BJ (cell line): ENCODE data around the gene PKLR. TPM values are rescaled to one million over a fixed set of nuclear protein-coding genes. Genes with fewer than 3 reads are reported as not detected.

Experiments
- CTCF ChIA-PET: fragments of 350-600 bp; formaldehyde crosslinking; extraction: SDS; loops from one replicate; lab custom pipeline; 2021; ENCODE audit warnings: antibody characterized with exemption, inconsistent platforms; lab: Yijun Ruan, JAX
- POLR2A ChIA-PET: fragments of 300-600 bp; sonication (Branson Sonifier 250); formaldehyde crosslinking; extraction: SDS; loops from one replicate; lab custom pipeline; 2021; ENCODE audit warnings: antibody characterized with exemption; lab: Charles Lee
- DNase-seq: peaks from one replicate; pipeline ENCODE4 v3.0.0-alpha.2; 2011; ENCODE audit warnings: low read depth
- H3K27me3 ChIP-seq: 2 replicates; pipeline ENCODE4 v1.6.0; 2011; ENCODE audit warnings: low read length; ENCODE audit not compliant: control insufficient read depth, insufficient read depth
- H3K36me3 ChIP-seq: 2 replicates; pipeline ENCODE4 v1.5.1; 2011; ENCODE audit warnings: low read length; ENCODE audit not compliant: control insufficient read depth, insufficient read depth
- H3K4me3 ChIP-seq: 2 replicates; pipeline ENCODE4 v1.5.1; 2011; ENCODE audit warnings: low read depth, mild to moderate bottlenecking, control low read depth, low read length
- polyA plus RNA-seq: library from polyadenylated mRNA; depleted of rRNA; stranded (reverse); fragments of >200 nt; gene quantifications from 2 replicates; pipeline ENCODE4 v1.2.3, GENCODE V29; 2011
- TF ChIP-seq, protein P1 (sequence below): IDR thresholded peaks from 2 replicates; pipeline ENCODE4 v1.5.1; 2011; ENCODE audit warnings: low read depth, mild to moderate bottlenecking, control low read depth, inconsistent platforms, low read length, moderate library complexity; ENCODE audit not compliant: insufficient read depth

PKLR gene
- polyA plus RNA-seq, 1 experiment = 0.02 TPM

DNA sequence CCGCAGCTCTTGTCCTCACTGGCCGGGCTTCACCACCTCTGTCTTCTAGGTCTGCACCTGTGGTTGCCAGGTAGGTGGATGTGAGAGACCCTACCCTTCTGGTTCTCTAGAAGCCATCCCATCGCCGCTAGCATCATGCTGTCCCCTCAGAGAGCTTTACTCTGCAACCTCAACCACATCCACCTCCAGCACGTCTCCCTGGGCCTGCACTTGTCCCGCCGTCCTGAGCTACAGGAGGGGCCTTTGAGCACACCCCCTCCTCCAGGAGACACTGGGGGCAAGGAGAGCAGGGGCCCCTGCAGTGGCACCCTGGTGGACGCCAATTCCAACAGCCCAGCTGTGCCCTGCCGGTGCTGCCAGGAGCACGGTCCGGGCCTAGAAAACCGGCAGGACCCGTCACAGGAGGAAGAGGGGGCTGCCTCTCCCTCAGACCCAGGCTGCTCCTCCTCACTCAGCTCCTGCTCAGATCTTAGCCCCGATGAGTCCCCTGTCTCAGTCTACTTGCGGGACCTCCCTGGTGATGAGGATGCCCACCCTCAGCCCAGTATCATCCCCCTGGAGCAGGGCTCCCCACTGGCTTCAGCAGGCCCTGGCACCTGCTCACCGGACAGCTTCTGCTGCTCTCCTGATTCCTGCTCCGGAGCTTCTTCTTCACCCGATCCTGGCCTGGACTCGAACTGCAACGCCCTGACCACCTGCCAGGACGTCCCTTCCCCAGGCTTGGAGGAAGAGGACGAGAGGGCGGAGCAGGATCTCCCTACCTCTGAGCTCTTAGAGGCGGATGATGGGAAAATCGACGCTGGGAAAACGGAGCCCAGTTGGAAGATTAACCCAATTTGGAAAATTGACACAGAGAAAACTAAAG is 20.6 kb upstream of the PKLR start:
- ChIA-PET POLR2A (interaction anchor here (0.6 kb wide), 1 partner anchor 762 kb away, joined by 3 read pairs; no protein-coding TSS in a partner anchor), CTCF (interaction anchor here (0.6 to 4.3 kb wide), 14 partner anchors 9 to 1168 kb away, joined by 3 to 54 read pairs (median 3); partner anchors contain the start of genes CLK2, ENTREP3 and MTX1)
- DNase-seq = no peak
- H3K36me3 ChIP-seq = no peaks in the 10 kb centered on the region
- H3K27me3 ChIP-seq = no peaks in the 10 kb centered on the region
- TF ChIP-seq, protein P1, sequence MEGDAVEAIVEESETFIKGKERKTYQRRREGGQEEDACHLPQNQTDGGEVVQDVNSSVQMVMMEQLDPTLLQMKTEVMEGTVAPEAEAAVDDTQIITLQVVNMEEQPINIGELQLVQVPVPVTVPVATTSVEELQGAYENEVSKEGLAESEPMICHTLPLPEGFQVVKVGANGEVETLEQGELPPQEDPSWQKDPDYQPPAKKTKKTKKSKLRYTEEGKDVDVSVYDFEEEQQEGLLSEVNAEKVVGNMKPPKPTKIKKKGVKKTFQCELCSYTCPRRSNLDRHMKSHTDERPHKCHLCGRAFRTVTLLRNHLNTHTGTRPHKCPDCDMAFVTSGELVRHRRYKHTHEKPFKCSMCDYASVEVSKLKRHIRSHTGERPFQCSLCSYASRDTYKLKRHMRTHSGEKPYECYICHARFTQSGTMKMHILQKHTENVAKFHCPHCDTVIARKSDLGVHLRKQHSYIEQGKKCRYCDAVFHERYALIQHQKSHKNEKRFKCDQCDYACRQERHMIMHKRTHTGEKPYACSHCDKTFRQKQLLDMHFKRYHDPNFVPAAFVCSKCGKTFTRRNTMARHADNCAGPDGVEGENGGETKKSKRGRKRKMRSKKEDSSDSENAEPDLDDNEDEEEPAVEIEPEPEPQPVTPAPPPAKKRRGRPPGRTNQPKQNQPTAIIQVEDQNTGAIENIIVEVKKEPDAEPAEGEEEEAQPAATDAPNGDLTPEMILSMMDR = no peak
- H3K4me3 ChIP-seq = peak overlapping the region; percentile 66

DNA sequence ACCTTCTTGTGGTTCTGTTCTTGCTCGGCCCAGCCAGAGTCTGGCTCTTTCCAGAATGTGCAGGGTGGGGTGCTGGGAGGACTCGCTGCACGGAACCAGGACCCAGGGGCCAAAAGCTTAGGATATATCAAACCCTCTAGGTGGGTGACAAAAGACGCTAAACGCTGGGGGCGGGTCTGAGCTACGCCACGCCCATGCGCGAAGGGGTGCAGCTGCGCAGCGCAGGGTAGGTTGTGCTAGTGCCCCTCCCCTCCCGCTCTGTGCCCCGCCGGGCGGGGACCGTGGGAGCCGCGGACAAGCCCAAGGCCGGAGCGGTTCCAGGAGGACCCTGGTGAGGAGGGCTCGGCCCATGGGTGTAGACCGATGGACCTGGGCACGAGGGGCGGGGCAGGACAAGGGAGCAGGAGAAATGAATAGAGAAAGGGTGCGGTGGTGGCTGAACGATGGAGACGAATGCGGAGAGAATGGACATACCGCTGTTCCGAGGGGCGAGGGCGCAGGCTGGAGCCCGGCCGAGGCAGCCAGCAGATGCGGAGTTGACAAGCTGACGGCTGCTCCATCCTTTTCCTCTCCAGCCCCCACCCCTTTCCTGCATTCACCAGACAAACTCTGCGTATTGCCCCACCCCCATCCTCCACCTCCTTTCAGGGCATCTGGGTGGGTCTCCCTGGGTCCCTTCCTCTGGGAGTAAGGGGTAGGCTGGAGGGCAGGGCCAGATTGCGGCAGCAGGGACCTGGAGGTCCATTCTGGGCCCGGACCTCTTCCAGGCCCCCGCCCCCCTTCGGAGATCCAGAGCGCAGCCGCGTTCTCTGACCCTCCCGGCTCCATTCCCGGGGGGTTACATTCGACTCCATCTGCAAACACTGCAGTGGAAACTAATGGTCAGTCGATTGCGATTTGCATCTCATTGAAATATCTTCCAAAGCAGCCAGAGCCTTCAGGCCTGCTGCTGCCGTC is 19.7 kb upstream of the PKLR start, which contains the start of gene RUSC1:
Gene RUSC1 (plus strand): TSS at position 234 of the 957 bp plus-strand sequence. CDS start 880 bp downstream, outside the sequence.
- ChIA-PET POLR2A (no interaction called here), CTCF (interaction anchor here (0.7 to 4.3 kb wide), 7 partner anchors 28 to 282 kb away, joined by 3 to 54 read pairs (median 4); partner anchors contain the start of gene ENTREP3)
- no peak for DNase-seq
- H3K27me3 ChIP-seq = no peaks in the 10 kb centered on the region
- 0 out of 2 replicates have a peak, but pooled peaks cover 1% of the 10 kb centered on the region for H3K36me3 ChIP-seq
- TF ChIP-seq, protein P1 = no peak
- peak within 1 kb of the TSS; percentile 59 for H3K4me3 ChIP-seq

- TF ChIP-seq, protein P1 = no peak
- H3K36me3 ChIP-seq = 0 out of 2 replicates have a peak, but pooled peaks cover 1% of the 10 kb centered on the region
- DNase-seq = no peak
- H3K4me3 ChIP-seq = peak overlapping the region; percentile 59
- CTCF ChIA-PET = interaction anchor here (0.7 to 1.0 kb wide), 2 partner anchors 69 to 283 kb away, joined by 3 read pairs; no protein-coding TSS in a partner anchor
- no peaks in the 10 kb centered on the region for H3K27me3 ChIP-seq
- POLR2A ChIA-PET = no interaction called here
Observed at GRCh38 chr1:155320252-155320651, 19.0 kb upstream of the PKLR start.

DNA sequence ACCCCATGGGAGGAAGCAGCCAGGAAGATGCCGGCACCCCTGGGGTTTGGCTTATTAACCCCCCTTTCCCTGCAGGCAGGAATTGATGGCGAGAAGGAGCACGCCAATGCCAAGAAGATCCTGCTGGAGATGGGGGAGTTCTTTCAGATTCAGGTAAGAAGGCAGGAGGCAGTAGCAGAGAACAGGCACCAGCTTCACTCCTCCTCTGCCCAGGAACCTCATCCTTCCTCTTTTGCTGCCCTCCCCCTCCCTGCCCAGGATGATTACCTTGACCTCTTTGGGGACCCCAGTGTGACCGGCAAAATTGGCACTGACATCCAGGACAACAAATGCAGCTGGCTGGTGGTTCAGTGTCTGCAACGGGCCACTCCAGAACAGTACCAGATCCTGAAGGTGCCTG is 18.3 kb upstream of the PKLR start:
- ChIA-PET CTCF (no interaction called here), POLR2A (no interaction called here)
- DNase-seq = no peak
- H3K27me3 ChIP-seq = no peaks in the 10 kb centered on the region
- H3K4me3 ChIP-seq = no peak overlapping the region
- TF ChIP-seq, protein P1 = no peak
- peaks cover 1% of the 10 kb centered on the region; the same call in 1 of the 2 replicates for H3K36me3 ChIP-seq
